ENCODE data around the gene ST6GALNAC5.
A peak's percentile ranks its signal among the peaks of the same experiment; 100 is the strongest.
"Not testable (repeated sequence)": the region's sequence is repeated elsewhere in the genome, so short reads cannot be mapped to it uniquely, and the experiment has no call there.

Gene ST6GALNAC5

DNA sequence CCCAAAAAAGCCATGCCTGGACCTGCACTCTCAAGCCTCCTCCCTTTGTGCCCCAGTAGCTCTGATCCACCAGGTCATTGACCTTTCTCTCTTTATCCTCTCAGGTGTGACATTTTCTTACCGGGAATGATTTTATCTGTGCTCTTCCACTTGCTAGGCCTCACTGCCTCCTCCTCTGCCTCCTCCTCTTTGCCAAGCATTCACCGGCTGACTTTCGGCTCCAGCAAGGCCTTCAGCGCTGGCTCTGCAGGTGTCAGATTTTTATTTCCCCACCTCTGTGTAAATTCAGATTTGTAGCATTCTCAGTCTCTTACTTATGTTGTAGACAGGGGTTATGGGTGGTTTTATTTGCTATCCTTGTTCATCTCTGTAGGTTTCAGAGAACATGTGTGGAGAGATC lies 91.5 kb downstream of the ST6GALNAC5 start:
- no peak overlapping the region for H3K27ac ChIP-seq
- TF ChIP-seq, protein P1, sequence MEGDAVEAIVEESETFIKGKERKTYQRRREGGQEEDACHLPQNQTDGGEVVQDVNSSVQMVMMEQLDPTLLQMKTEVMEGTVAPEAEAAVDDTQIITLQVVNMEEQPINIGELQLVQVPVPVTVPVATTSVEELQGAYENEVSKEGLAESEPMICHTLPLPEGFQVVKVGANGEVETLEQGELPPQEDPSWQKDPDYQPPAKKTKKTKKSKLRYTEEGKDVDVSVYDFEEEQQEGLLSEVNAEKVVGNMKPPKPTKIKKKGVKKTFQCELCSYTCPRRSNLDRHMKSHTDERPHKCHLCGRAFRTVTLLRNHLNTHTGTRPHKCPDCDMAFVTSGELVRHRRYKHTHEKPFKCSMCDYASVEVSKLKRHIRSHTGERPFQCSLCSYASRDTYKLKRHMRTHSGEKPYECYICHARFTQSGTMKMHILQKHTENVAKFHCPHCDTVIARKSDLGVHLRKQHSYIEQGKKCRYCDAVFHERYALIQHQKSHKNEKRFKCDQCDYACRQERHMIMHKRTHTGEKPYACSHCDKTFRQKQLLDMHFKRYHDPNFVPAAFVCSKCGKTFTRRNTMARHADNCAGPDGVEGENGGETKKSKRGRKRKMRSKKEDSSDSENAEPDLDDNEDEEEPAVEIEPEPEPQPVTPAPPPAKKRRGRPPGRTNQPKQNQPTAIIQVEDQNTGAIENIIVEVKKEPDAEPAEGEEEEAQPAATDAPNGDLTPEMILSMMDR (IDR thresholded peaks at IDR 0.05): no peak

DNA sequence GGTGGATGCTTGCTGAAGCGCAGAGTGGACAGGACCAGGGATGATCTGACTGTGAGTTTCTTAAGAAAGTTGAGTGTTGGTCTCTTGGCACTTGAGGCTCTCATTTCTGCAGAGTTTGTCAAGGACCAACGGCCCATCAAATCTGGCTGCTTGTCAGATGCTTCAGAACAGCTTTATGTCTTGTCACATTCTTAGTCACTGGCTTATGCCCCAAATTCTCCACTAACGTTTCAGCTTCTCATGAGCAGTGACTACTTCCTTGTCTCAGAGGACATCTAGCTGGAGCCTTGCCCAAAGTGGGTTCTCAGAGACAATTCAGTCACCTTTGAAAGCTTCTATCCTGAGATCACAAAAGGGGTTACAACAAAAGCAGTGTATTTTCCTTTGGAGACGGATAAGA lies 92.3 kb downstream of the ST6GALNAC5 start:
- H3K4me3 ChIP-seq: no peak overlapping the region
- no peak for DNase-seq (ENCODE audit: low spot score)
- H3K27ac ChIP-seq: no peak overlapping the region
- TF ChIP-seq, protein P1 (IDR thresholded peaks at IDR 0.05): no peak

More for the DNA sequence above, 91.5 kb downstream of the ST6GALNAC5 start:
- no peak overlapping the region for H3K4me3 ChIP-seq
- no peak for DNase-seq (ENCODE audit: low spot score)

- no peak for DNase-seq (ENCODE audit: low spot score)
- H3K27ac ChIP-seq: no peak overlapping the region
- no peak overlapping the region for H3K4me3 ChIP-seq
- TF ChIP-seq, protein P1 (IDR thresholded peaks at IDR 0.05): no peak
Observed at GRCh38 chr1:76961181-76961819, 94.0 kb downstream of the ST6GALNAC5 start.

DNA sequence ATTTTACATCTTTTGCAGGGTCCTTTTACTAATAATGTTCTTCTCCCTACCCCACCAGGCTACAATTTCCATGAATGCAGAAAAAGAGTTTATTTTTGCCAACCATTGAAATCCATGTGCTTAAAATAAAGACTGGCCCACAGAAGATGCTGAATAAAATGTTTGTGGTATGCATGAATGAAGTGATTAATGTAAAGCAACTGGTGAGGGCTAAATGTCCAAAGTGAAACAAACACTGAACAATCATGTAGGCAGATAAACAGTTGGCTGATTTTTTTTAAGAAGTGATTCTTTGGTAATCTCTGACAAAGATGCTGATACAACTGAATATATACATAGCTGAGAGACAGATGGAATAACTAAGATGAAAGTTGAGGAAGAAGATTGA lies 94.5 kb downstream of the ST6GALNAC5 start:
- H3K27ac ChIP-seq: no peak overlapping the region
- H3K4me3 ChIP-seq: no peak overlapping the region
- TF ChIP-seq, protein P1 (IDR thresholded peaks at IDR 0.05): no peak
- DNase-seq (ENCODE audit: low spot score): no peak

DNA sequence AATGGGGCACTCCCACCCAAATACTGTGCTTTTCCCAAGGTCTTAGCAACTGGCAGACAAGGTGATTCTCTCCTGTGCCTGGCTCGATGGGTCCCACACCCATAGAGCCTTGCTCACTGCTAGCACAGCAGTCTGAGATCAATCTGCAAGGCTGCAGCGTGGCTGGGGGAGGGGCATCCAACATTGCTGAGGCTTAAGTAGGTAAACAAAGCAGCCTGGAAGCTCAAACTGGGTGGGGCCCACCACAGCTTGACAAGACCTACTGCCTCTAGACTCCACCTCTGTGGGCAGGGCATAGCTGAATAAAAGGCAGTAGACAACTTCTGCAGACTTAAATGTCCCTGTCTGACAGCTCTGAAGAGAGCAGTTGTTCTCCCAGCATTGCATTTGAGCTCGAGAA lies 114.0 kb downstream of the ST6GALNAC5 start:
- not testable (repeated sequence) for H3K4me3 ChIP-seq; DNase-seq (ENCODE audit: low spot score); H3K27ac ChIP-seq

DNA sequence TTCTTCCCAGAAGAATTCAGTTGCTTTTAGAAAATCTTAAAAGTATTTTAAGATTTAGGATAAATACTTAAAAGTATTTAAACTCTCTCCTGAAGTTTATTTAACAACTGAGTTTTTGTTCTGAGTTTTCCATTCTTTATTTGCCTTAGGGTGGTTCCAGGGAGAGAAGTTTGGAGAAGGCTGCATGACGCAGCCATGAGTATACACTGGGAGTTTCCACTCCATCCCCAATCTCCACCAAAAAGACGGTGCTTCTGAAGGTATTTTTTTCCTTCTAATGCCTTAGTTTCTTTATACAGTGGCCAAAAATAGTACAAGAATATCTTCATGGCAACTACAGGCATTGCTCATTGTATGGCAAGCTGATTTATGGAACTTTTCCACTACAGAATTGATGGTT lies 122.7 kb downstream of the ST6GALNAC5 start:
- H3K27ac ChIP-seq: peak overlapping the region in 1 of 2 donors; percentile 38
- H3K4me3 ChIP-seq: no peak overlapping the region
- DNase-seq (ENCODE audit: low spot score): no peak
- TF ChIP-seq, protein P1 (IDR thresholded peaks at IDR 0.05): no peak

GRCh38 chr1:76993036-76993435 lies 125.8 kb downstream of the ST6GALNAC5 start:
- no peak overlapping the region for H3K27ac ChIP-seq
- TF ChIP-seq, protein P1 (IDR thresholded peaks at IDR 0.05): no peak
- no peak for DNase-seq (ENCODE audit: low spot score)

More at GRCh38 chr1:76993036-76993435, 125.8 kb downstream of the ST6GALNAC5 start:
- no peak overlapping the region for H3K4me3 ChIP-seq
